Measurements from ENCODE around the gene FGF22.

DNA sequence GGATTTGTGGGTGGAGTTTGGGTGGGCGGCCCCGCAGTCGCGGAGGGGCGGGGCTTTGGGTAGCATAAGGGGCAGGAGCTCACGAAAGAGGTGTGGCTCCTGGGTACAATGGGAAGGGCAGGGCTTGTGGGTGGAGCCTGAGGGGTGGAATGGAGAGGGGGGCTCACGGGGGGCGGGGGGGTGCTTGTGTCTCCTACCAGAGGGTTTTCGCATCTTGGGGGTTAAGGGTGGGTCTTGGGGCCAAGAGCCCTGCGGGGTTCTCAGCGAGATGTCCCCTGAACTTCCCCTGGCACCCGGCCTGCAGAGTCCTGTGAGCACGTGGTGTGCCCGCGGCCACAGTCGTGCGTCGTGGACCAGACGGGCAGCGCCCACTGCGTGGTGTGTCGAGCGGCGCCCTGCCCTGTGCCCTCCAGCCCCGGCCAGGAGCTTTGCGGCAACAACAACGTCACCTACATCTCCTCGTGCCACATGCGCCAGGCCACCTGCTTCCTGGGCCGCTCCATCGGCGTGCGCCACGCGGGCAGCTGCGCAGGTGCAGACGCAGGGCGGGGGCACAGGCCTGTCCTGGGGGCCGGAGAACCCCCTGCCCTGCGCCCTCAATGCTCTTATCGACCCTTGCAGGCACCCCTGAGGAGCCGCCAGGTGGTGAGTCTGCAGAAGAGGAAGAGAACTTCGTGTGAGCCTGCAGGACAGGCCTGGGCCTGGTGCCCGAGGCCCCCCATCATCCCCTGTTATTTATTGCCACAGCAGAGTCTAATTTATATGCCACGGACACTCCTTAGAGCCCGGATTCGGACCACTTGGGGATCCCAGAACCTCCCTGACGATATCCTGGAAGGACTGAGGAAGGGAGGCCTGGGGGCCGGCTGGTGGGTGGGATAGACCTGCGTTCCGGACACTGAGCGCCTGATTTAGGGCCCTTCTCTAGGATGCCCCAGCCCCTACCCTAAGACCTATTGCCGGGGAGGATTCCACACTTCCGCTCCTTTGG, 41.6 kb downstream of the FGF22 start:
- TF ChIP-seq, protein P1, sequence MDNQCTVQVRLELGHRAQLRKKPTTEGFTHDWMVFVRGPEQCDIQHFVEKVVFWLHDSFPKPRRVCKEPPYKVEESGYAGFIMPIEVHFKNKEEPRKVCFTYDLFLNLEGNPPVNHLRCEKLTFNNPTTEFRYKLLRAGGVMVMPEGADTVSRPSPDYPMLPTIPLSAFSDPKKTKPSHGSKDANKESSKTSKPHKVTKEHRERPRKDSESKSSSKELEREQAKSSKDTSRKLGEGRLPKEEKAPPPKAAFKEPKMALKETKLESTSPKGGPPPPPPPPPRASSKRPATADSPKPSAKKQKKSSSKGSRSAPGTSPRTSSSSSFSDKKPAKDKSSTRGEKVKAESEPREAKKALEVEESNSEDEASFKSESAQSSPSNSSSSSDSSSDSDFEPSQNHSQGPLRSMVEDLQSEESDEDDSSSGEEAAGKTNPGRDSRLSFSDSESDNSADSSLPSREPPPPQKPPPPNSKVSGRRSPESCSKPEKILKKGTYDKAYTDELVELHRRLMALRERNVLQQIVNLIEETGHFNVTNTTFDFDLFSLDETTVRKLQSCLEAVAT (IDR thresholded peaks at IDR 0.05), result no peak
- TF ChIP-seq, protein P2, sequence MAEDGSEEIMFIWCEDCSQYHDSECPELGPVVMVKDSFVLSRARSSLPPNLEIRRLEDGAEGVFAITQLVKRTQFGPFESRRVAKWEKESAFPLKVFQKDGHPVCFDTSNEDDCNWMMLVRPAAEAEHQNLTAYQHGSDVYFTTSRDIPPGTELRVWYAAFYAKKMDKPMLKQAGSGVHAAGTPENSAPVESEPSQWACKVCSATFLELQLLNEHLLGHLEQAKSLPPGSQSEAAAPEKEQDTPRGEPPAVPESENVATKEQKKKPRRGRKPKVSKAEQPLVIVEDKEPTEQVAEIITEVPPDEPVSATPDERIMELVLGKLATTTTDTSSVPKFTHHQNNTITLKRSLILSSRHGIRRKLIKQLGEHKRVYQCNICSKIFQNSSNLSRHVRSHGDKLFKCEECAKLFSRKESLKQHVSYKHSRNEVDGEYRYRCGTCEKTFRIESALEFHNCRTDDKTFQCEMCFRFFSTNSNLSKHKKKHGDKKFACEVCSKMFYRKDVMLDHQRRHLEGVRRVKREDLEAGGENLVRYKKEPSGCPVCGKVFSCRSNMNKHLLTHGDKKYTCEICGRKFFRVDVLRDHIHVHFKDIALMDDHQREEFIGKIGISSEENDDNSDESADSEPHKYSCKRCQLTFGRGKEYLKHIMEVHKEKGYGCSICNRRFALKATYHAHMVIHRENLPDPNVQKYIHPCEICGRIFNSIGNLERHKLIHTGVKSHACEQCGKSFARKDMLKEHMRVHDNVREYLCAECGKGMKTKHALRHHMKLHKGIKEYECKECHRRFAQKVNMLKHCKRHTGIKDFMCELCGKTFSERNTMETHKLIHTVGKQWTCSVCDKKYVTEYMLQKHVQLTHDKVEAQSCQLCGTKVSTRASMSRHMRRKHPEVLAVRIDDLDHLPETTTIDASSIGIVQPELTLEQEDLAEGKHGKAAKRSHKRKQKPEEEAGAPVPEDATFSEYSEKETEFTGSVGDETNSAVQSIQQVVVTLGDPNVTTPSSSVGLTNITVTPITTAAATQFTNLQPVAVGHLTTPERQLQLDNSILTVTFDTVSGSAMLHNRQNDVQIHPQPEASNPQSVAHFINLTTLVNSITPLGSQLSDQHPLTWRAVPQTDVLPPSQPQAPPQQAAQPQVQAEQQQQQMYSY (CRISPR knock-in tag; IDR thresholded peaks at IDR 0.05), result no peak
- TF ChIP-seq, protein P3, sequence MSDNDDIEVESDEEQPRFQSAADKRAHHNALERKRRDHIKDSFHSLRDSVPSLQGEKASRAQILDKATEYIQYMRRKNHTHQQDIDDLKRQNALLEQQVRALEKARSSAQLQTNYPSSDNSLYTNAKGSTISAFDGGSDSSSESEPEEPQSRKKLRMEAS (IDR thresholded peaks at IDR 0.05; ENCODE audit: low read depth, low read length), result no peak
- TF ChIP-seq, protein P4, sequence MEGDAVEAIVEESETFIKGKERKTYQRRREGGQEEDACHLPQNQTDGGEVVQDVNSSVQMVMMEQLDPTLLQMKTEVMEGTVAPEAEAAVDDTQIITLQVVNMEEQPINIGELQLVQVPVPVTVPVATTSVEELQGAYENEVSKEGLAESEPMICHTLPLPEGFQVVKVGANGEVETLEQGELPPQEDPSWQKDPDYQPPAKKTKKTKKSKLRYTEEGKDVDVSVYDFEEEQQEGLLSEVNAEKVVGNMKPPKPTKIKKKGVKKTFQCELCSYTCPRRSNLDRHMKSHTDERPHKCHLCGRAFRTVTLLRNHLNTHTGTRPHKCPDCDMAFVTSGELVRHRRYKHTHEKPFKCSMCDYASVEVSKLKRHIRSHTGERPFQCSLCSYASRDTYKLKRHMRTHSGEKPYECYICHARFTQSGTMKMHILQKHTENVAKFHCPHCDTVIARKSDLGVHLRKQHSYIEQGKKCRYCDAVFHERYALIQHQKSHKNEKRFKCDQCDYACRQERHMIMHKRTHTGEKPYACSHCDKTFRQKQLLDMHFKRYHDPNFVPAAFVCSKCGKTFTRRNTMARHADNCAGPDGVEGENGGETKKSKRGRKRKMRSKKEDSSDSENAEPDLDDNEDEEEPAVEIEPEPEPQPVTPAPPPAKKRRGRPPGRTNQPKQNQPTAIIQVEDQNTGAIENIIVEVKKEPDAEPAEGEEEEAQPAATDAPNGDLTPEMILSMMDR (IDR thresholded peaks at IDR 0.05 in 2 of 3, conservative IDR thresholded peaks at IDR 0.05 in 1 of 3; ENCODE audit: control insufficient read depth in 2 of 3, extremely low read depth in 1 of 3, insufficient read depth in 1 of 3, low read depth in 3 of 3, low read length in 3 of 3), result no peak
- TF ChIP-seq RAD51 (IDR thresholded peaks at IDR 0.05), result no peak
- TF ChIP-seq, protein P5, sequence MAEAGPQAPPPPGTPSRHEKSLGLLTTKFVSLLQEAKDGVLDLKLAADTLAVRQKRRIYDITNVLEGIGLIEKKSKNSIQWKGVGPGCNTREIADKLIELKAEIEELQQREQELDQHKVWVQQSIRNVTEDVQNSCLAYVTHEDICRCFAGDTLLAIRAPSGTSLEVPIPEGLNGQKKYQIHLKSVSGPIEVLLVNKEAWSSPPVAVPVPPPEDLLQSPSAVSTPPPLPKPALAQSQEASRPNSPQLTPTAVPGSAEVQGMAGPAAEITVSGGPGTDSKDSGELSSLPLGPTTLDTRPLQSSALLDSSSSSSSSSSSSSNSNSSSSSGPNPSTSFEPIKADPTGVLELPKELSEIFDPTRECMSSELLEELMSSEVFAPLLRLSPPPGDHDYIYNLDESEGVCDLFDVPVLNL (IDR thresholded peaks at IDR 0.05; ENCODE audit: low read depth, low read length), result no peak
- TF ChIP-seq EP300 (IDR thresholded peaks at IDR 0.05; ENCODE audit: borderline replicate concordance in 1 of 2, control insufficient read depth in 1 of 2, low read depth in 2 of 2, low read length in 2 of 2), result no peak
- TF ChIP-seq CREB1 (IDR thresholded peaks at IDR 0.05; ENCODE audit: low read depth), result no peak
- no peak for TF ChIP-seq CREM (IDR thresholded peaks at IDR 0.05; ENCODE audit: low read depth)
- no peak for TF ChIP-seq JUNB (IDR thresholded peaks at IDR 0.05)
- TF ChIP-seq MYC (IDR thresholded peaks at IDR 0.05; ENCODE audit: insufficient read depth, insufficient read length, insufficient replicate concordance, low read length, severe bottlenecking), result no peak

Data from GM12878 (cell line).